Activated gamma-delta T cell treated with Interleukin-2 at 50 U/mL for 16 hours (primary cell): ENCODE measurements around the gene ITPR2.
"Not testable (repeated sequence)": the region's sequence is repeated elsewhere in the genome, so short reads cannot be mapped to it uniquely, and the experiment has no call there.

ENCODE experiments used
- DNase-seq: peaks from one replicate; pipeline ENCODE4 v3.0.0-alpha.2; 2020

The ITPR2 gene

GRCh38 chr12:26496170-26496569 is 336.8 kb downstream of the ITPR2 start:
- no peak for DNase-seq

DNA sequence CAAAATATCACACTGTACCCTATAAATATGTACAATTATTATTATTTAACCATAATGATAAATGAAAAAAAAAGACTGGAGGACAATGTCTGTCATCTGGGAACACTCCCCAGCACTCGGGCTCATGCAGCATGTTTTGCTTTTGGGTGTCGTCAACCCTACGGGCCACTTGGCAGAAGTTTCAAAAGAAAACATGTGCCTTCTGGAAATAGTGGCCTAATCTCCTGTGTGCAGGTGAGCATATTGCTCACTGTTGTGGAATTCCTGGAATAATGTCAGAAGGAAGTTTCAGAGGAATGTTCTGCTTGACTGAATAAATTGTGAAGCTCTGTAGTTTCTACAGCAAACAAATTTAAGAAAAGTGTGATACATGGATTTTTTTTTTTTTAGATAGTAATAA is 339.3 kb downstream of the ITPR2 start:
- no peak for DNase-seq

DNA sequence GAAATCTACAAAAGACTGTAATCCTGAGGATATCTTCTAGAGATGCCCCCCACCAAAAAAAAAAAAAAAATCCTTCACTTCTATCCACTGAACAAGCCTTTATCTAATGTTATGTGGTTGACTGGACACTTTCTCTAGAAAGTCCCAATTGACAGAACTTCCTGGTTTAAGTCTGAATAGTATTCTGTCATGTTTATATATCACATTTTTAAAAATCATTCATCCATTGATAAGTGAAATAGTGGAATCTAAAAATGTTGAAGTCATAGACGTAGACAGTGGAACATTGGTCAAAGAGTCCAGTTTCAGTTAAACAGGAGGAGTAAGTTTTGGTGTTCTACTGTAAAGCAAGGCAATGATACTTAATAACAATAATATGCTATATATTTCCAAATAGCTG is 340.6 kb downstream of the ITPR2 start:
- no peak for DNase-seq

DNA sequence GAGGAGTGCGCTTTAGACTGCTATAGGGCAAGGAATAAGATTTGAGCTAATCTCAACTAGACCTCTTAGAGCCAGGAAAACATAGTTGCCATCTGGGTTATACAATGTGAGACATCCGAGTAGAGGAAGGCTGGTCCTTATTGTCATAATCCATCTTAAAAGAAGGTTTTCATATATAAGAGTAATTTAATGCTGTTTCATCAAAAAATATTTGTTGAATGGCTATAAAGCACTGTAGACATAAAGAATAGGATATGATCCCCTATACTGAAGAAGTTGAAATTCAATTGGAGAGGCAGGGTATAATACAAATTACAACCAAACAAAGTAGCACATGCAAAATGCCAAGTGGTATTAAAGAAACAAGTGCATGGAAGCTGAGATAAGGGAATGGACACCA is 343.1 kb downstream of the ITPR2 start:
- DNase-seq: no peak

- DNase-seq: no peak
Measured at GRCh38 chr12:26488351-26488750, 344.6 kb downstream of the ITPR2 start.

DNA sequence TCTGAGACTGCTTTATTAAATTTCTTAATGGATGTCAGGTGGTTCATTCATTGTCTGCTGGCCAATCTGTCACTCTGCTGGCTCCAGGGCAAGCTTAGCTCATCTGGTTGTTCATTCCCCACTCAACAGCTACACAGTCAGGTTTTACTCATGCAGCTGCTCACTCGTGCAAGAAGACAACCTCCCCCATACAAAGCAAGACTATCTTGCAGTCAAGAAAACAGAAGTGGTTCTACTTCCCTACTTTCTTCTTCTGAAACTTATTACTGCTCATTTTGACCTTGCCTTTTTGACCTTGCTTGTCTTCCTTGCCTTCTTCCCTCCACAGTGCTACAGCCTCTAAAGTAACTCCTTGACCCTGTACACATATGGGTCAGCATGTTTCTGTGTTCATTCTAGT is 359.7 kb downstream of the ITPR2 start:
- no peak for DNase-seq

DNA sequence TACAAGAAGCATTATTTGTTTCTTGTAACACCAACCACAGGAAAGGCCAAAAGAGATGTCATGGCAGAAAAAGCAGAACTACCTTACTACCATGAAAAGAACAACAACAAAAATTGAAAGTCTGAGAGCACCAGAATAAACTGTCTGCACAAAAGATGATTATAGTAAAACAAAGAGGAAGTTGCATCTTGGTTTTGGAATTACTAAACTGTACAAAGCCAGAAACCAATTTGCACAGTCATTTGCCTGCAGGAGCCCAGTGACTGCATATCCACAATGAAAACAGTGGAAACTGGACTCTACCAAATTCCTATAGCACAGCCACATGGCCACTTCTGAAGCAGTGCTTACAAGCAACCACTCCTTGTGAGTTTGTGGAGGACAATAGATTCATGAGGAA is 361.4 kb downstream of the ITPR2 start:
- no peak for DNase-seq

DNA sequence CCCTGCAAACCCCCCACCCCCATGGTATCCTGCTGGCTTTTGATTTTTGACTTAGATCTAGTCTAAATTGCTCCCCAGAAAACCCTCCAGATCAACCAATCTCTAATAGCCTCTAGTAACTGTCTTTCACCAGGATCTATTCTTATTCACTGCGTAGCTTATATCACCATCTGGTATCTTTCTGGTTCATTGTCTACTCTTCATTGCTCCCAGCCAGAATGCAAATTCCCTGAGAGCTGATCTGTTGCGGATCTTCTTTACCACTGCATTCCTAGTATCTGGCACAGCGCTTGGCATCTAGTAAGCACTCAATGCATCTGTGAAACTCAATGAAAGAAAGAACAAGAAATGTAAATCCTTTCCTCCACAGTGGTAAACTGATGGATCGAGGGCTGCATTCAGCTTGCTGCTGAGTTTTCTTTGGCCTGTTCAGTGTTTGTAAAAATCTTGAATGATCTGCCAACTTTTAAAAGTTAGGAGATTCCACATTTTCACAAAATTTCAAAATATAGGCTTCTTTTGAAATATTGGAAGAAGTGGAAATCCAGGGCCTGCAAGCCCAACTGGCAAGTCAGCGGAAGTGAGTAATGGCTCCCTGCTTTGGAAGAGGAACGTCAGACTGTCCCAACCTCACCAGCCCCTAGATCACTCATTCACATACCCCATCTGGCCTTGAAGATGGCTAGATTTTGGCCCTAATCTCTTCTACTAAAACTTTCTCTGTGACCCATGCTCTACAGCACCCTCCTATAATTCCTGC is 363.4 kb downstream of the ITPR2 start:
- no peak for DNase-seq

DNA sequence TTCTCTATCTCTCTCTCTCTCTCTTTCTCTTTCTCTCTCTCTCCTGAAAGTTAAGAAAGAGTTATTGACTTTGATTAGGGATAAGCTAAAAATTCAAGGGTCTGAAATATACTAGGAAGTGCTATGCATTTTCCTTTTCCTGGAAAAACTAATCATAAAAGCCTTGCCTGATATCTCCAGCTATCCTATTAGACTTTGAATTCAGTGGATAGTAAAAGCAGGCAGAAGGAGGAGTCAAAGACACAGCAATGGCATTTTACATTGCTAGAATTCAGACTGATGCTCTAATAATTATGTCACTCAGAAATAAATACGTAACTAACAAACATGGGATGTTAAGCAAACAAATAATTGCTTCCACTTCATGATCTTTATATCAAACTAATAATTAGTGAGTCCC is 365.6 kb downstream of the ITPR2 start:
- DNase-seq: no peak

GRCh38 chr12:26466726-26467125 is 366.3 kb downstream of the ITPR2 start:
- DNase-seq: no peak

GRCh38 chr12:26465419-26466097 is 367.4 kb downstream of the ITPR2 start:
- DNase-seq: no peak

- DNase-seq: no peak
Measured at GRCh38 chr12:26461776-26462175, 371.2 kb downstream of the ITPR2 start.

DNA sequence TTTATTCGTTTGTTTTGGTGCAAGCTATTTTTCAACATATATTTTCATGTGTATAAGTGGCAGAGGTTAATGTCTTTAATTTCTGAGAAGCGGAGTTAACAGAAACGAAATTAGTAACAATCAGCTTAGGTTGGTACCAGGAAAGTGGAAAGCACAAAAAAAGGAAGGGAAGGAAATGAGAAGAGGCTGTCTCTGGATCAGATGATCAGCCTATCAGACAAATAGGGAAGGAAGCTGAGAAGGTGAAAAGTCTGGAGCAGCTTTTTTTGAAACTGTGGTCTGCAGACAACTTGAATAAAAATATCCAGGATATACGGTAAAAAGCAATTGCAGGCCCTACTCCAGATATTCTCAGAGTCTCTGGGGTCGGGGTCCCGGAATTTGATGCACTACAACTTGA is 372.6 kb downstream of the ITPR2 start:
- DNase-seq: no peak

DNA sequence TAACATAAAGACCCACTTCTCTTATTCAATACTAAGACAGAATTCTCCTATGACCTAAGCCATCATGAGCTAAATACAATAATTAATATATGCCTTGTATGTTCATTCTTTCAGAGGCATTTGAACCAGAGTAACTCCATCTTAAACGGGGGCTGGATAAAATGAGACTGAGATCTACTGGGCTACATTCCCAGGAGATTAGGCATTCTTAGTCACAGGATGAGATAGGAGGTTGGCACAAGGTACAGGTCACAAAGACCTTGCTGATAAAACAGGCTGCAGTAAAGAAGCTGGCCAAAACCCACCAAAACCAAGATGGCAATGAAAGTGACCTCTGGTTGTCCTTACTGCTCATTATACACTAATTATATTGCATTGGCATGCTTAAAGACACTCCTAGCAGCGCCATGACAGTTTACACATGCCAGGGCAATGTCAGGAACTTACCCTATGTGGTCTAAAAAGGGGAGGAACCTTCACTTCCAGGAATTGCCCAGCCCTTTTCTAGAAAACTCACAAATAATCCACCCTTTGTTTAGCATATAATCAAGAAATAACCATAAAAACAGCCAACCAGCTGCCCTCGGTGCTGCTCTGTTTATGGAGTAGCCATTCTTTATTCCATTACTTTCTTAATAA is 376.9 kb downstream of the ITPR2 start:
- no peak for DNase-seq

DNA sequence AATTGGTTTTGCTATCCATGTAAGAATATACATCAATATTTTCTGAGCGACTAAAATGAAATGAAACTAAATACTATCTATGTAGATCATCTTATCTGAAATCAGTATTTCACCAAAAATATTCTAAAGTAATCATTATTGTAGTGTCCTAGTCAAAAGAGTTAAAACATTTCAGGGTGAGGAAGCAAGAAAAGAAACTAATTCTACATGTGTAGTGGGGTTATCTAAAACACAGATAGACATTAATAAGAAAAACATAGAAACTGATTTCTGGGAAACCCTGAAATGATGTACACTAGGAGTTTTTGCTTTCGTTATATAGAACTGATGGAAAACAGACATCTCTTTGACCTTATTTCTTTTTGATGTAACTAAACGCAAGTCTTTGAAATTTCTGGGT is 379.7 kb downstream of the ITPR2 start:
- DNase-seq: no peak

DNA sequence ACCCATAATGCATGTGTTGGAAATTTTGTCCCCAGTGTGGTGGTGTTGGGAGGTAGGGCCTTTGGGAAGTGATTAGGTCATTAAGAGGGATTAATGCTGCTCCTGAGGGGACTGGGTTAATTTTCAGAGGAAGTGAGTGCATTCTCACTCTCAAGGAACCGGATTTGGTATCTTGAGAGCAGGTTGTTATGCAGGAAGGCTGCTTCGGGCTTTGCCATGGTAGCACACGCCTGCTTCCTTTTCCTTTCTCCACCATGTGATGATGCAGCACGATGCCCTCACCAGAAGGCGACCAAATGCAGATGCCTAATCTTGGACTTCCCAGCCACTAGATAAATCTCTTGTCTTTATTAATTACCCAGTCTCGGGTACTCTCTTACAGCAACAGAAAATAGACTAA is 380.5 kb downstream of the ITPR2 start:
- DNase-seq: no peak

DNA sequence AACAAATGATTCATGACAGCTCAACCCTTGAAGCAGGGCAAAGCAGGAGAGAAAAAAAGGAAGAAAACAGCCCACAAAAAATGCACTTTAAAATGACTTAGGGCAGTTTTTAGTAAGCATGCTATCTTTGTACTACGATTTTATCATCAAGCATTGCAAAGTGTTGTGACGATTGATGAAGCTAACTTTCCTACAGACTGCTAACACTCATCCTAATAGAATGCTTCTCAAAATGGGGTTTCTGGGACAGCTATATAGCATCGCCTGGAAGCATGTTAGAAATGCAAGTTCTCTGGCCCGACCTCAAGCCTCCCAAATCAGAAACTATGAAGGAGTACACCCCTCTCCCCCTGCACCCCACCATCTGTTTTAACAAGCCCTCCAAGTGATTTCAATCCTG is 381.2 kb downstream of the ITPR2 start:
- DNase-seq: no peak

GRCh38 chr12:26445909-26446308 is 387.1 kb downstream of the ITPR2 start:
- no peak for DNase-seq

GRCh38 chr12:26443309-26443708 is 389.7 kb downstream of the ITPR2 start:
- no peak for DNase-seq

DNA sequence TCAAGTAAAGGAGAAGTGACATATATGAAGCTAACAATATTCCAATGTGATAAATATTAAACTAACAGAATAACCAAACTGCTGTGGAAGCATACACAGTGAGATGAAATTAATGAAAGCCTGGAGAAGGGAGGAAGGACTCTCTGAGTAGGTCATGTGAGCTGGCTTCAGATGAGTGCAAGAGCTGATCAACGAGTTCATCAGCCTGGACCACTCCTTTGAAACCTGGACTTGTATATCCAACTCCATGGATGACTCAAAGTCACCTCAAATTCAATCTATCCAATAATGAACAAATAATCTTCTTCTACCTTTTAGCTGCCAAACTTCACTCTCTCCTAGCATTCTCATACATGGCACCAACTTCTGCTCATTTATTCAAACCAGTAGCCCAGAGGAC is 391.6 kb downstream of the ITPR2 start:
- DNase-seq: no peak

DNA sequence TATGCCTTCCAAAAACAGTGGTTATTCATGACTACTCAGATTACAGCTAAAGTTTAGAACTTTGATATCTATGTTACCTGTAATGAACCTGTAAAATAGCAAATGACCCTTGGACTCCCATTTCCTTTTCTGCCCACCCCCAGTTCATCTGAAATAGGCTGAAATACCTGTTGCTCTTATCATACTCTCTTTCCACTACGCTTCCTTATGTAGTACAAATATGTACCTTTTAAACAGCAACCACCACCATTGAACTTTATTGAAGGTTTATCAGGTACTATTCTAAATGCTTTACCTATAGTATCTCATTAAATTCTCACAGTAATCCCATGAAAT is 398.0 kb downstream of the ITPR2 start:
- no peak for DNase-seq

DNA sequence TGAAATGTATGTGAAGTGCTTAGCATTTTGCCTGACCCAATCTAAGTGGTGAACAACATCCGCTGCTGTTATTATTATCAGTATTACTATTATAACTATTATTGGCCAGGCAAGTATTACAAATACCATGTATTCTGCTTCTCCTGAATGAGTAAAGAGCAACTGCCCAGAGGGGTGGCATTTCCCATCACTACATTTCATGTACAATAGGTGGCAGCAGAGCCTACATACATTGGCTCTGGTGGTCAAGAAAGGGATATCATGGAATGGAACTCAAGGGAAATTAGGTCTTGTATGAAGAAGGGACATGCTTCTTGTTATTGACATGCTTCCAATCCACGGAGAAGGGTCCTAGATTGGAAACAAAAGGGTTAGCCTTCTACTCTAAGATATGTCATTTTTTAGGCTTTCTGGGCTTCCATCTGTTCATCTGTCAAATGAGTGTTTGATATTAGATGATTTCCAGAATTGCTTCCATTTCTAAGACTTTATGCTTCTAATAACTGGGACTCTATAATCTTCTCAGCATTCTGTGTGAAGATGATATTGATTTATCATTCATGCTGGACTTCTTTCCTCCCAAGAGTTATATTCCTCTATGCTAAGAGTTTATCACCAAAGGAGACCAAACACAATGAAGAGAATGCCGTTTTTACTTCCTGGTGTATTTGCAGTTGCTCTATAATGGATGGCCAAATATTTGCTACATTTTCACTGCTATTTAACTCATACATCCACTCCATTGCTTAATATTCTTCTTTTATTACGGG is 398.5 kb downstream of the ITPR2 start:
- no peak for DNase-seq

GRCh38 chr12:26433701-26434100 is 399.3 kb downstream of the ITPR2 start:
- DNase-seq: not testable (repeated sequence)

GRCh38 chr12:26431211-26431610 is 401.8 kb downstream of the ITPR2 start:
- DNase-seq: no peak
